Medulla oblongata (tissue), 1 donor: ENCODE data around the gene SUMO3.

Experiments
- DNase-seq: peaks from one replicate; pipeline ENCODE4 v3.0.0-alpha.2; 2015; ENCODE audit errors: extremely low spot score

The SUMO3 gene

GRCh38 chr21:44779417-44780136, 38.3 kb downstream of the SUMO3 start:
- no peak for DNase-seq

- DNase-seq, result no peak
Measured at GRCh38 chr21:44778983-44779382, 38.9 kb downstream of the SUMO3 start.

DNA sequence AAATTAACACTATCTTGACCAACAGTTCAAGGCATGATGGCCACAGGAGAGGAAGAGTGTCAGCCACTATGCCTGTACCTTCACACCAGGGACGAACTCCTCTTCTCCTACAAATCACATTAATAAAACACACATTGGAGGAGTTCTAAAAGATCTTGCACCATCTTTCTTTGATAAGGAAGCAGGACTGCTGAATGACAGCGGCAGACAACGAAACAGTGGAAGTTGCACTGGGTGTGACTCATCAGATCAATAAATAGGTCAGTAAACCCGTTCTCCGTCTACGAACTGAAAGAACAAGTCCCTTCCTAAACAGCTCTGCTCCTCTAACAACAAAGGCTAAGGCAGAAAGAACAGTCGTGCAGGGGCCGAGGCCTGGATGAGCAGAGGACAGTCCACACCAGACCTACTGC, 39.4 kb downstream of the SUMO3 start:
- no peak for DNase-seq

GRCh38 chr21:44778094-44778493, 39.8 kb downstream of the SUMO3 start:
- DNase-seq, result no peak

DNA sequence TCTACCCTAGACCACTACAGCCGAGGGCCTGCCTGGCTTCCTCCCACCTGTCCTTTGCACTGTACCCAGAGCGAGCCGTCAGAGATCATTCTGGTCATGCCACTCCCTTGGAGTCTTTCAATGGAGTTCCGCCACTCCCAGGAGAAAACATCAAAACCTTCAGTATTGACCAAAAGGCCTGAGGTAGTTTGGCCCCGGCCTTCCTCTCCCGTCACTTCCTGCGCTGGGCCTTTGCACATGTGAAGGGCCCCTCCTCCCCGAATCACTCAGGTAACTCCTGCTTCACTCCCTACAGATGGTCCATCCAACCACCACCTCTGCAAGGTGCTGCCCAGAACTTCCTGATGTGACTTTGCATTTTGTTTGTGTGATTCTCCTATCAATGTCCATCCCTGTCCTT, 42.9 kb downstream of the SUMO3 start:
- no peak for DNase-seq

GRCh38 chr21:44773291-44773932, 44.5 kb downstream of the SUMO3 start:
- peak; percentile 11 for DNase-seq

DNA sequence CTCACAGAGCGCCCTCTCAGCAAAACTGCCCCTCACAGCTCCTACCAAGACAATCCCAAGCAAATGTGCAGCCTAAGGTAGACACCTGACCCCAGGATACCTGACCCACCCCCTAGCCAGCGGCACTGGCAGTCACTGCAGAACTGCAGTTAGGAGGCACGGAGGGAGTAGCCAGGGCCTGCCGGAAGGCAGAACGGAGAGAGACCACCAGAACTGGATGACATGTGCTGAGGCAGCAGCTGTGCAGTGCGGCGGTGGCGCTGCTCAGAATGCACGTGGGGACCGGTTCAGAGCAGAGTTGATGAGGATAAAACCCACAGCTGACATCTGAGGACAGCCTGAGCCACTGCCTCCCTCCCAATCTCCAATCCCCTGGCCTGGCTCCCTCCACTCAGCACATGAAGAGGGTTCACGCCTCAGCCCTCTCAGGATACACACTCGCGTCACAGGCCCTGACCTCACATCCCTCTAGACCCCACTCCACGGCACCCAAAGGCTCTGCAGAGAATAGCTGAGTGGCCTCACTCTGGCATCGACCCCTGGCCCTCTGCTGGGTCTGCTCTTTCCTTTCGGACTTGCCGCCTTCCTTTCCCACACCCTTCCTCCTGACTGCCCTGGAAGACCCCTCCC, 45.9 kb downstream of the SUMO3 start:
- DNase-seq, result no peak

- no peak for DNase-seq
Measured at GRCh38 chr21:44767834-44768831, 49.7 kb downstream of the SUMO3 start.

DNA sequence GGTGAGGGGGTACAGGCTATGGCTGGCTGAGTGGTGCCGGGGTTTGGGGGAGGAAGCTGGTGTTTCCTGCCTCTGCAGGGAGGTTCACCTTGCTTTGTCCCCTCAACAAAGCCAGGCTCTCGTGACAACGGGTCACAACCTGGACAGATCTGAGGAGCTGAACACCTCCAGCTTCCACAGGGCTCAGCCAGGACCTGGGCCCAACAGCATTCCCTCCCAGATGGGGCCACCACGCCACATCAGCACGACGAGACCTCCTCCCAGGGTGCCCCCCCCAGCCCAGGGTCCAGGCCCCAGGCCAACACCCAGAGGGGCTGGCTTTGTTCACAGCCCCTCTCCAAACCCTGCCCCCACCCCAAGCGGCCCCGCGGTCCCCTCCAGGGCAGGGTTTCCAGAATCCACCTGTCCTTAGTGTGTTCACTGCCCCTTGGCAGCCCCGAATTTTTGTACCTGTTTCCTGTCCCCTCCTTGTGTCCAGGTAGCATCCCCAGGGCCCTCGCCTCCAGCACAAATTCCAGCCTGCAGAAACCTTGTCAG, 51.0 kb downstream of the SUMO3 start:
- no peak for DNase-seq

DNA sequence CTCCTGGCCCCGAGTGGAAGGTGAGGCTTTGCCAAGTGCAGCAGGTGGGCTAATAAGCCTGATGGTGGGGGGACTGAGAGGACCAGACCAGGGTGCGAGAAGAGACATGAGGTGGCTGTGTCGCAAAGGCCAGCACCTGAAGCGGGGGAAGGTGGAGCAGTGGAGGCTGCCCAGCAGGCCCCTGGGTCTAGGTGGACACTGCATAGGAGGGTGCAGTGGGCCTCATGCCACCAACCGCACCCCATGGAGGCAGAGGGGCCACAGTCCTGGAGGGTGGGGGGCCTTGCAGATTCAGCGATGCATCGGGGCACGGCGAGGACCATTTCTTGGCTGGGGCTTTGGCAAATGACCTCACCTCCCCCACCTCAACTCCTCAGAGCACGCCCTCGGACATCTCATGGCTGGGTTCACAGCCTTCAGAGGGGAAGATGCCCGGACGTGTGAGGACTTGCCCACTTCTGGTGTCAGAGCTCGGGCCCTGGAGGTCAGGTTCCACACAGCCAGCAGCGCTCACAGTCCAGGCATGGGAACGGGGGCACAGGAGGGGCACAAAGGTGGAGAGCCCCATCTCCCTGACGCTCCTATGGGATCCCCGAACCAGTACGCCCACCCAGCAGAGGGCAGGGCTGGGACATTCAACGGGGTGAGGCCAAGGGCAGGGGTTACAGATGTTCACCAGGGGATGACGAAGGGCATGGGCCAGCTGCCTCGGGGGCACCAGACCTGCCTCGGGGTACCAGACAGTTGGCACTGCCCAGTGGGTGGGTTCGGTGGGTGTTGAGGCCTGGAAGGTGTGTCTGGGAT, 51.6 kb downstream of the SUMO3 start:
- DNase-seq, result no peak

GRCh38 chr21:44765231-44766013, 52.4 kb downstream of the SUMO3 start:
- DNase-seq, result no peak

- DNase-seq, result no peak
Measured at GRCh38 chr21:44764319-44765230, 53.3 kb downstream of the SUMO3 start.

DNA sequence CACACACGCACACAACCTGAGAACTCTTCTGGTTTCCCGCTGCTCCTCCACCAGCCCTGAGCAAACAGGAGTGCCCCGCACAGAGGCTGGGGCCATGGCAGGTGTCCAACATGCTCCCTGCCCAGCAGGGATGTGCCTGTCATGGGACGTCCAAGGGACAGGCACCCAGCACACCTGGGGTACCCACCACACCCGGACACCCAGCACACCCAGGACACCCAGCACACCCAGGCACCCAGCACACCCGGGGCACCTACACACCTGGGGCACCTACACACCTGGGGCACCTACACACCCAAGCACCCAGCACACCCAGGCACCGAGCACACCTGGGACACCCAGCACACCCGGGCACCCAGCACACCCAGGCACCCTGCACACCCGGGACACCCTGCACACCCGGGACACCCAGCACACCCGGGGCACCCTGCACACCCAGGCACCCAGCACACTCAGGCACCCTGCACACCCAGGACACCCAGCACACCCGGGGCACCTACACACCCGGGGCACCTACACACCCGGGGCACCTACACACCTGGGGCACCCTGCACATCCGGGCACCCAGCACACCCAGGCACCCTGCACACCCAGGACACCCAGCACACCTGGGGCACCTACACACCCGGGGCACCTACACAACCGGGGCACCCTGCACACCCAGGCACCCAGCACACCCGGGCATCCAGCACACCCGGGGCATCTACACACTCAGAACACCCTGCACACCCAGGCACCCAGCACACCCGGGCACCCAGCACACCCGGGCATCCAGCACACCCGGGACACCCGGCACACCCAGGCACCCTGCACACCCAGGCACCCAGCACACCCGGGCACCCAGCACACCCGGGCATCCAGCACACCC, 54.2 kb downstream of the SUMO3 start:
- DNase-seq, result no peak

GRCh38 chr21:44763050-44763378, 54.8 kb downstream of the SUMO3 start:
- DNase-seq, result no peak

- no peak for DNase-seq
Measured at GRCh38 chr21:44762221-44763049, 55.4 kb downstream of the SUMO3 start.

GRCh38 chr21:44761747-44762208, 56.1 kb downstream of the SUMO3 start:
- no peak for DNase-seq
